ENCODE measurements around the gene NIPAL3. TPM values are rescaled to one million over a fixed set of nuclear protein-coding genes. Genes with fewer than 3 reads are reported as not detected.
"Not testable (repeated sequence)": the region's sequence is repeated elsewhere in the genome, so short reads cannot be mapped to it uniquely, and the experiment has no call there.

NIPAL3 gene
- total RNA-seq, 1 donor from 2014 or later, result 57.4 TPM

GRCh38 chr1:24516506-24516905 lies 100.9 kb downstream of the NIPAL3 start:
- DNase-seq (ENCODE audit: low spot score), result no peak

DNA sequence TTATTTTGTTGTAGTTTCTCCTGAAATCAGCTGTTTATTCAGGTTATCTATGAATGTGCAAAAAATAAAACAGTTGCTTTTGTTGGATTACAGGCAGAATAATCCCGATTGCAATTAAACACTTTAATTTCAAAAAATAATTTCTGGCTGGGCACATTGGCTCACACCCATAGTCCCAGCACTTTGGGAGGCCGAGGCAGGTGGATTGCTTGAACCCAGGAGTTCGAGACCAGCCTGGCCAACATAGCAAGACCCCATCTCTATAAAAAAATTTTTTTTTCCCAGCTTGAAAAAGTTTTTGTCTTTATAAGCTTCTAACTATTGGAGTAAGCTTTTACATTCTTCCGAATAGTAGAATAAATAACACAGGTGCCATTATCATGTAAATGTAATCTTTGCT lies 102.3 kb downstream of the NIPAL3 start:
- no peak for DNase-seq (ENCODE audit: low spot score)

DNA sequence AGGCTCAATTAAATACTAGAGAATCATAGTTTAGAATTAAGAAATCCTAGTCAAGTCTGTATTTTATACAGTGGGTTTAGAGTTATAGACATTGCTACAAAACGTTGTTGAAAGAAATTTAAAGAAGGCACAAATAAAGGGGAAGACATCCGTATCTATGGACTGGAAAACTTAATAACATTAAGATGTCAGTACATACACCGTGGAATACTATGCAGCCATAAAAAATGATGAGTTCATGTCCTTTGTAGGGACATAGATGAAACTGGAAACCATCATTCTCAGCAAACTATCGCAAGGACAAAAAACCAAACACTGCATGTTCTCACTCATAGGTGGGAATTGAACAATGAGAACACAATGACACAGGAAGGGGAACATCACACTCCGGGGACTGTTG lies 104.7 kb downstream of the NIPAL3 start:
- not testable (repeated sequence) for DNase-seq (ENCODE audit: low spot score)

Other genes starting within 250 kb of the NIPAL3 start
- gene IFNLR1, start 228.5 kb upstream of the NIPAL3 start, total RNA-seq, result 11.2 TPM
- 1.4 TPM for gene GRHL3, start 96.4 kb upstream of the NIPAL3 start, total RNA-seq
- gene STPG1, start 2.0 kb upstream of the NIPAL3 start, total RNA-seq, result 10.8 TPM
- 19.1 TPM for gene RCAN3, start 87.0 kb downstream of the NIPAL3 start, total RNA-seq
- 27.2 TPM for gene NCMAP, start 140.3 kb downstream of the NIPAL3 start, total RNA-seq
- 84.3 TPM for gene SRRM1, start 227.5 kb downstream of the NIPAL3 start, total RNA-seq

Measured in mucosa of gallbladder (tissue), 1 donor.